K562 (cell line): Measurements from ENCODE around the gene SLC6A9. TPM values are rescaled to one million over a fixed set of nuclear protein-coding genes. Genes with fewer than 3 reads are reported as not detected.

Experiments used
- E4F1 ChIP-seq: fragments of 250-450 bp; sonication (Bioruptor Pico); IDR thresholded peaks from 2 replicates; pipeline ENCODE4 v1.5.0; 2021; ENCODE audit warnings: mild to moderate bottlenecking, borderline replicate concordance
- MIER1 ChIP-seq: fragments of 450-650 bp; IDR thresholded peaks from 2 replicates; pipeline ENCODE4 v1.6.1; 2016; ENCODE audit warnings: antibody characterized with exemption, mild to moderate bottlenecking, low read depth
- MYC ChIP-seq, 2 experiments: fragments of 250-450 bp in 1 of 2; sonication (Bioruptor Pico) in 1 of 2; IDR thresholded peaks; 2 replicates each; pipeline versions ENCODE4 v1.5.1 to v1.6.1; 2012 to 2021; ENCODE audit warnings: low read depth in 2 of 2, borderline replicate concordance in 1 of 2, improper control_type of control experiment in 1 of 2, low read length in 1 of 2, mild to moderate bottlenecking in 1 of 2, moderate library complexity in 1 of 2
- PHTF2 ChIP-seq: fragments of 250-450 bp; sonication (Bioruptor Pico); IDR thresholded peaks from 2 replicates; pipeline ENCODE4 v1.5.0; 2021; ENCODE audit warnings: mild to moderate bottlenecking
- POLR2B ChIP-seq: fragments of 450-650 bp; IDR thresholded peaks from 2 replicates; pipeline ENCODE4 v1.6.1; 2018; ENCODE audit warnings: low read depth; ENCODE audit not compliant: partially characterized antibody
- POLR2H ChIP-seq: IDR thresholded peaks from 2 replicates; pipeline ENCODE4 v1.6.1; 2016; ENCODE audit warnings: missing genetic modification characterization, low read depth, mild to moderate bottlenecking, control low read depth, missing compliant biosample characterization, moderate library complexity
- SMAD2 ChIP-seq: fragments of 150-350 bp; IDR thresholded peaks from 2 replicates; pipeline ENCODE4 v1.6.1; 2014; ENCODE audit warnings: low read depth, mild to moderate bottlenecking, low read length
- SPI1 ChIP-seq: IDR thresholded peaks from 2 replicates; pipeline ENCODE4 v1.6.1; 2011; ENCODE audit warnings: low read depth, low read length, control low read depth, borderline replicate concordance
- TCF3 ChIP-seq: sonication (generic); formaldehyde crosslinking; IDR thresholded peaks from 2 replicates; pipeline ENCODE4 v1.4.0; 2020; ENCODE audit warnings: mild to moderate bottlenecking, missing genetic modification reagents
- YY1 ChIP-seq, 3 experiments: IDR thresholded peaks; 2 replicates each; pipeline ENCODE4 v1.6.1; 2011; ENCODE audit warnings: low read length in 2 of 3, mild to moderate bottlenecking in 2 of 3, moderate library complexity in 2 of 3, borderline replicate concordance in 1 of 3, control low read depth in 1 of 3, low read depth in 1 of 3; ENCODE audit not compliant: insufficient read depth in 3 of 3, insufficient replicate concordance in 2 of 3, control insufficient read depth in 1 of 3, insufficient read length in 1 of 3; ENCODE audit errors: extremely low read depth in 1 of 3
- ZBTB40 ChIP-seq, 2 experiments: fragments of 450-650 bp in 1 of 2; sonication (generic) in 1 of 2; formaldehyde crosslinking in 1 of 2; IDR thresholded peaks; 2 replicates each; pipeline versions ENCODE4 v1.7.1 to v1.9.0; 2016 to 2022; ENCODE audit warnings: inconsistent platforms in 1 of 2, mild to moderate bottlenecking in 1 of 2, missing genetic modification reagents in 1 of 2
- ZKSCAN1 ChIP-seq: fragments of 150-350 bp; IDR thresholded peaks from 2 replicates; pipeline ENCODE4 v1.6.1; 2016; ENCODE audit warnings: low read depth, low read length
- ZNF143 ChIP-seq: sonication (generic); formaldehyde crosslinking; IDR thresholded peaks from 2 replicates; pipeline ENCODE4 v1.9.0; 2022; ENCODE audit warnings: mild to moderate bottlenecking, missing genetic modification reagents
- ZNF551 ChIP-seq: fragments of 250-450 bp; sonication (Bioruptor Pico); IDR thresholded peaks from 2 replicates; pipeline ENCODE4 v1.5.0; 2021; ENCODE audit warnings: mild to moderate bottlenecking, moderate library complexity
- polyA plus RNA-seq, 8 experiments: library from polyadenylated mRNA; depleted of rRNA in 4 of 8; stranded (reverse) in 5 of 8; unstranded in 3 of 8; fragments of >200 nt; fragmentation: Nextera tagmentation in 2 of 8; fragmentation: Illumina TruSeq in 1 of 8; extraction: Ambion mirVana in 2 of 8; extraction: Trizol in 1 of 8; gene quantifications; 2 replicates each; pipeline versions ENCODE4 v1.2.1 to v1.2.3, GENCODE V29; 2011 to 2014; ENCODE audit warnings: inconsistent platforms in 1 of 8, missing spikeins in 1 of 8
- total RNA-seq, 7 experiments: library from RNA; depleted of rRNA in 6 of 7; stranded (reverse); fragments of >200 nt in 6 of 7; fragmentation: Illumina TruSeq in 2 of 7; extraction: Trizol in 2 of 7; gene quantifications; 2 replicates each; pipeline versions ENCODE4 v1.2.1 to v1.2.3, GENCODE V29; 2011 to 2021; ENCODE audit warnings: low replicate concordance in 1 of 7

Gene SLC6A9
- total and polyA plus RNA-seq, 9 of the 15 experiments (the other 6 are each of a cell fraction or from before 2014, with no cell fraction given) = 0.17 to 18.7 (median 2.9) TPM

- no peak for TF ChIP-seq E4F1 (CRISPR knock-in tag)
- TF ChIP-seq ZNF551 (CRISPR knock-in tag) = no peak
- TF ChIP-seq SPI1 = no peak
- TF ChIP-seq MIER1 = peak; percentile 20; the same call in 1 of the 2 replicates
- TF ChIP-seq PHTF2 (CRISPR knock-in tag) = no peak
- no peak for TF ChIP-seq ZNF143 (CRISPR knock-in tag)
- TF ChIP-seq ZKSCAN1 = no peak
- 0 out of 2 replicates have a peak, but pooled peaks have one; percentile 22 for TF ChIP-seq TCF3 (CRISPR knock-in tag)
- TF ChIP-seq YY1 (IDR thresholded peaks at IDR 0.05; ENCODE audit: borderline replicate concordance in 1 of 3, control insufficient read depth in 1 of 3, extremely low read depth in 1 of 3, insufficient read depth in 3 of 3, insufficient read length in 1 of 3, insufficient replicate concordance in 2 of 3, low read depth in 1 of 3, low read length in 2 of 3) = peak in 1 of 3 experiments; percentile 11
- TF ChIP-seq SMAD2 = no peak
- no peak for TF ChIP-seq POLR2B
- TF ChIP-seq ZBTB40 (IDR thresholded peaks at IDR 0.05) = 0 out of 2 replicates have a peak, but pooled peaks have one; percentile 25
- TF ChIP-seq ZBTB40 (CRISPR knock-in tag; IDR thresholded peaks at IDR 0.05) = no peak
- TF ChIP-seq MYC (IDR thresholded peaks at IDR 0.05; ENCODE audit: low read depth, low read length) = peak; percentile 89
- 0 out of 2 replicates have a peak, but pooled peaks have one; percentile 36 for TF ChIP-seq MYC (CRISPR knock-in tag; IDR thresholded peaks at IDR 0.05; ENCODE audit: borderline replicate concordance, low read depth)
- no peak for TF ChIP-seq POLR2H (tag)
These were observed 51.6 kb downstream of the SLC6A9 start (continued) for GRCh38 chr1:43979528-43980254.
